Breast epithelium (tissue), 4 donors: ENCODE measurements around the gene GUCY2D. TPM values are rescaled to one million over a fixed set of nuclear protein-coding genes. Genes with fewer than 3 reads are reported as not detected.

Source experiments
- DNase-seq, 2 donors: peaks; one replicate each; pipeline ENCODE4 v3.0.0-alpha.2; 2019; ENCODE audit warnings: low spot score in 2 of 2
- H3K27ac ChIP-seq, 2 donors: fragments of 200-600 bp; sonication (generic) in 1 of 2; one replicate each; pipeline ENCODE4 v1.5.1; 2016 to 2019; ENCODE audit warnings: mild to moderate bottlenecking in 1 of 2
- H3K27me3 ChIP-seq, 2 donors: fragments of 200-600 bp; sonication (generic) in 1 of 2; one replicate each; pipeline versions ENCODE4 v1.5.1 to v1.6.0; 2017 to 2019; ENCODE audit warnings: control low read depth in 1 of 2, mild to moderate bottlenecking in 1 of 2
- H3K36me3 ChIP-seq: fragments of 200-600 bp; one replicate; pipeline ENCODE4 v1.5.1; 2019
- H3K4me1 ChIP-seq, 2 donors: fragments of 200-600 bp; sonication (generic); one replicate each; pipeline ENCODE4 v1.5.1; 2016 to 2019; ENCODE audit warnings: control low read depth in 1 of 2
- H3K4me3 ChIP-seq, 3 donors: fragments of 200-600 bp; sonication (generic); 1 replicate in 2 of 3; 2 replicates in 1 of 3; pipeline ENCODE4 v1.5.1; 2016 to 2019; ENCODE audit warnings: mild to moderate bottlenecking in 3 of 3, moderate library complexity in 2 of 3
- H3K9me3 ChIP-seq, 2 donors: fragments of 200-600 bp; sonication (generic) in 1 of 2; one replicate each; pipeline ENCODE4 v1.5.1; 2016 to 2019; ENCODE audit warnings: control low read depth in 1 of 2
- CTCF ChIP-seq, 3 donors: fragments of 450-650 bp; IDR thresholded peaks; one replicate each; pipeline ENCODE4 v1.5.1; 2016 to 2017; ENCODE audit warnings: antibody characterized with exemption in 3 of 3, mild to moderate bottlenecking in 3 of 3, moderate library complexity in 3 of 3
- POLR2A ChIP-seq: fragments of 450-650 bp; IDR thresholded peaks from one replicate; pipeline ENCODE4 v1.6.1; 2016; ENCODE audit warnings: antibody characterized with exemption, mild to moderate bottlenecking, moderate library complexity
- POLR2AphosphoS5 ChIP-seq, 3 donors: sonication (generic); formaldehyde crosslinking; IDR thresholded peaks; one replicate each; pipeline ENCODE4 v1.6.1; 2017; ENCODE audit warnings: antibody characterized with exemption in 3 of 3
- intact Hi-C: fragments of 100-400 bp; cut with DNase I; formaldehyde crosslinking; loops from one replicate; pipeline ENCODE4 v1.15.1; 2023; ENCODE audit warnings: low total_unique reads
- total RNA-seq, 3 donors: library from RNA; depleted of rRNA; stranded (reverse); fragments of >200 nt; gene quantifications; one replicate each; pipeline ENCODE4 v1.1.0, GENCODE V29; 2016

GUCY2D gene
- total RNA-seq, 3 donors from 2014 or later, result 0.15 TPM; not detected in 2

GRCh38 chr17:8006836-8007680 is 4.6 kb downstream of the GUCY2D start:
- intact Hi-C loops, result no loop called here
- H3K9me3 ChIP-seq, result no peaks in the 10 kb centered on the region
- TF ChIP-seq POLR2AphosphoS5 (IDR thresholded peaks at IDR 0.05) (no peak), CTCF (IDR thresholded peaks at IDR 0.05) (no peak), POLR2A (no peak)

GRCh38 chr17:8007836-8008235 is 5.4 kb downstream of the GUCY2D start:
- peaks cover 0 to 4% of the 10 kb centered on the region in 2 donors for H3K4me1 ChIP-seq
- H3K27ac ChIP-seq, result no peak overlapping the region
- H3K4me3 ChIP-seq, result no peak overlapping the region
- intact Hi-C loops, result no loop called here
- H3K36me3 ChIP-seq, result no peaks in the 10 kb centered on the region
- no peak for DNase-seq
- no peaks in the 10 kb centered on the region for H3K9me3 ChIP-seq
- H3K27me3 ChIP-seq, result peaks cover 5 to 13% of the 10 kb centered on the region in 2 donors
- TF ChIP-seq CTCF (IDR thresholded peaks at IDR 0.05) (no peak), POLR2A (no peak), POLR2AphosphoS5 (IDR thresholded peaks at IDR 0.05) (no peak)

More at GRCh38 chr17:8006836-8007680, 4.6 kb downstream of the GUCY2D start:
- Histone ChIP-seq H3K27me3 (peaks cover 5 to 19% of the 10 kb centered on the region in 2 donors), H3K27ac (no peak overlapping the region), H3K4me1 (peaks cover 0 to 5% of the 10 kb centered on the region in 2 donors), H3K36me3 (no peaks in the 10 kb centered on the region), H3K4me3 (no peak overlapping the region)
- DNase-seq, result no peak

- Histone ChIP-seq H3K9me3 (no peaks in the 10 kb centered on the region), H3K27me3 (no peaks in the 10 kb centered on the region), H3K4me3 (no peak overlapping the region), H3K27ac (no peak overlapping the region), H3K36me3 (no peaks in the 10 kb centered on the region), H3K4me1 (peaks cover 0 to 7% of the 10 kb centered on the region in 2 donors)
- TF ChIP-seq POLR2AphosphoS5 (IDR thresholded peaks at IDR 0.05), result no peak
- no peak for TF ChIP-seq POLR2A
- TF ChIP-seq CTCF (IDR thresholded peaks at IDR 0.05), result no peak
- no peak for DNase-seq
- intact Hi-C loops, result no loop called here
These were observed 9.7 kb downstream of the GUCY2D start for GRCh38 chr17:8012045-8012580.

- Histone ChIP-seq H3K4me3 (no peak overlapping the region), H3K27ac (no peak overlapping the region), H3K4me1 (peaks cover 0 to 8% of the 10 kb centered on the region in 2 donors), H3K36me3 (no peaks in the 10 kb centered on the region), H3K27me3 (no peaks in the 10 kb centered on the region), H3K9me3 (no peaks in the 10 kb centered on the region)
- intact Hi-C loops, result no loop called here
- TF ChIP-seq CTCF (IDR thresholded peaks at IDR 0.05) (no peak), POLR2A (no peak), POLR2AphosphoS5 (IDR thresholded peaks at IDR 0.05) (no peak)
- DNase-seq, result no peak
These were observed 10.7 kb downstream of the GUCY2D start for GRCh38 chr17:8012996-8013640.
